Esophagus mucosa (tissue), 1 donor: ENCODE results near the gene SLC12A7. TPM values are rescaled to one million over a fixed set of nuclear protein-coding genes. Genes with fewer than 3 reads are reported as not detected.

Experiments
- ATAC-seq: fragments of 200-7000 bp; cut with Tn5 transposase; one replicate; pipeline ENCODE4 v1.9.1; 2020
- total RNA-seq: library from RNA; stranded (reverse); gene quantifications from one replicate; pipeline ENCODE4 v1.2.4, GENCODE V29; 2023
- donor health status: DM: yes; HTN: yes; CAD: no.

Gene SLC12A7
- total RNA-seq, 1 donor from 2014 or later: 3.0 TPM

GRCh38 chr5:1124205-1125029 lies 12.6 kb upstream of the SLC12A7 start:
- ATAC-seq: no peak

GRCh38 chr5:1123418-1124147 lies 11.7 kb upstream of the SLC12A7 start:
- ATAC-seq: no peak

GRCh38 chr5:1122511-1123294 lies 10.8 kb upstream of the SLC12A7 start:
- no peak for ATAC-seq

GRCh38 chr5:1121891-1122290 lies 10.0 kb upstream of the SLC12A7 start:
- no peak for ATAC-seq

- no peak for ATAC-seq
Measured at GRCh38 chr5:1121044-1121443, 9.2 kb upstream of the SLC12A7 start.

- ATAC-seq: no peak
Measured at GRCh38 chr5:1120236-1120999, 8.6 kb upstream of the SLC12A7 start.

GRCh38 chr5:1119312-1119831 lies 7.5 kb upstream of the SLC12A7 start:
- no peak for ATAC-seq

GRCh38 chr5:1118738-1119137 lies 6.9 kb upstream of the SLC12A7 start:
- ATAC-seq: no peak

GRCh38 chr5:1118231-1118698 lies 6.4 kb upstream of the SLC12A7 start:
- peak; percentile 21 for ATAC-seq

- no peak for ATAC-seq
Measured at GRCh38 chr5:1116977-1117376, 5.1 kb upstream of the SLC12A7 start.

- ATAC-seq: no peak
Measured at GRCh38 chr5:1116109-1116740, 4.4 kb upstream of the SLC12A7 start.

GRCh38 chr5:1115123-1115815 lies 3.4 kb upstream of the SLC12A7 start:
- ATAC-seq: no peak

GRCh38 chr5:1113805-1114586 lies 2.1 kb upstream of the SLC12A7 start:
- ATAC-seq: no peak

GRCh38 chr5:1113332-1113690 lies 1.4 kb upstream of the SLC12A7 start:
- ATAC-seq: no peak

- ATAC-seq: peak; percentile 14
Measured at GRCh38 chr5:1112596-1113331, 901 bp upstream of the SLC12A7 start.

- peak; percentile 19 for ATAC-seq
Measured at GRCh38 chr5:1111241-1111726, 579 bp downstream of the SLC12A7 start.

- no peak for ATAC-seq
Measured at GRCh38 chr5:1110307-1111240, 1.3 kb downstream of the SLC12A7 start.
